Camera-type eye (tissue), 1 donor: ENCODE results near the gene PLXND1. TPM values are rescaled to one million over a fixed set of nuclear protein-coding genes. Genes with fewer than 3 reads are reported as not detected.

Experiments
- total RNA-seq: library from RNA; depleted of rRNA; stranded (reverse); fragments of >200 nt; gene quantifications from one replicate; pipeline ENCODE4 v1.2.3, GENCODE V29; 2014

PLXND1 gene, protein sequence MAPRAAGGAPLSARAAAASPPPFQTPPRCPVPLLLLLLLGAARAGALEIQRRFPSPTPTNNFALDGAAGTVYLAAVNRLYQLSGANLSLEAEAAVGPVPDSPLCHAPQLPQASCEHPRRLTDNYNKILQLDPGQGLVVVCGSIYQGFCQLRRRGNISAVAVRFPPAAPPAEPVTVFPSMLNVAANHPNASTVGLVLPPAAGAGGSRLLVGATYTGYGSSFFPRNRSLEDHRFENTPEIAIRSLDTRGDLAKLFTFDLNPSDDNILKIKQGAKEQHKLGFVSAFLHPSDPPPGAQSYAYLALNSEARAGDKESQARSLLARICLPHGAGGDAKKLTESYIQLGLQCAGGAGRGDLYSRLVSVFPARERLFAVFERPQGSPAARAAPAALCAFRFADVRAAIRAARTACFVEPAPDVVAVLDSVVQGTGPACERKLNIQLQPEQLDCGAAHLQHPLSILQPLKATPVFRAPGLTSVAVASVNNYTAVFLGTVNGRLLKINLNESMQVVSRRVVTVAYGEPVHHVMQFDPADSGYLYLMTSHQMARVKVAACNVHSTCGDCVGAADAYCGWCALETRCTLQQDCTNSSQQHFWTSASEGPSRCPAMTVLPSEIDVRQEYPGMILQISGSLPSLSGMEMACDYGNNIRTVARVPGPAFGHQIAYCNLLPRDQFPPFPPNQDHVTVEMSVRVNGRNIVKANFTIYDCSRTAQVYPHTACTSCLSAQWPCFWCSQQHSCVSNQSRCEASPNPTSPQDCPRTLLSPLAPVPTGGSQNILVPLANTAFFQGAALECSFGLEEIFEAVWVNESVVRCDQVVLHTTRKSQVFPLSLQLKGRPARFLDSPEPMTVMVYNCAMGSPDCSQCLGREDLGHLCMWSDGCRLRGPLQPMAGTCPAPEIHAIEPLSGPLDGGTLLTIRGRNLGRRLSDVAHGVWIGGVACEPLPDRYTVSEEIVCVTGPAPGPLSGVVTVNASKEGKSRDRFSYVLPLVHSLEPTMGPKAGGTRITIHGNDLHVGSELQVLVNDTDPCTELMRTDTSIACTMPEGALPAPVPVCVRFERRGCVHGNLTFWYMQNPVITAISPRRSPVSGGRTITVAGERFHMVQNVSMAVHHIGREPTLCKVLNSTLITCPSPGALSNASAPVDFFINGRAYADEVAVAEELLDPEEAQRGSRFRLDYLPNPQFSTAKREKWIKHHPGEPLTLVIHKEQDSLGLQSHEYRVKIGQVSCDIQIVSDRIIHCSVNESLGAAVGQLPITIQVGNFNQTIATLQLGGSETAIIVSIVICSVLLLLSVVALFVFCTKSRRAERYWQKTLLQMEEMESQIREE (N-terminal part only)
- 114 TPM for total RNA-seq

DNA sequence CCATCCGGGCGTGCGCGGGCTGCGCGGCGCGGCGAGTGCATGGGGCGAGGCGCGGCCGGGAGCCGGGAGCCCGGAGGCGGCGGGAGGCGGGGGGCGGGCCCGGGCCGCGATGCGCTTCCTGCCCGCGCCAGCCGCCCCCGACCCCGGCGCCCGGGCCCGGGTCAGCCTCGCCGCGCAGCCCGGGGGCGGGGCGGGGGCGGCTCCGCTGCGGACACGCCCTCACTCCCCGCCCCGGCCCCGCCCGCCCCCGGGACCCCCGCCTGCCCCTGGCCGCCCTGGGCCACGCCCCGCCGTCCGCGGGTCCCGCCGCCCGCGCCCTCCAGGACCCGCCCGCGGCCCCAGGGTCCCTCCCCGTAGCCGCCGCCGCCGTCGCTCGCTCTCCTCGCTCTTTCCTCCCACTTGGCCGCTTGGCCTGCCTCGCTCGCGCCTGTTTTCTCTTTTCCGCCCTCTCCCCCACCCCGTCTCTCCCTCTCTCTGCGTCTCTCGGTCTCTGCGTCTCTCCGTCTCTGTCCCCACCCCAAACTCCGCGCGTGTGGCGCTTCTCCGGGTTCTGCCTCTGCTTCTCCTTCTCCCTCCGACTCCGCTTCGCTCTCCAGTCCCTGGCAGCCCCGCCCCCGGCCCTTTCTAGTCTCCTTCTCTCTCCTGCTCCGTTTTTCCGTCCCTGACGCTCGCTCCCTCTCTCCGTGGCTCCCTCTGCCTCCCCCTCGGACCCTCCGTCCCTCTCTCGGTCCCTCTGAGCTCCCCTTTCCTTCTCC, at the start of gene PLXND1:
Gene PLXND1 (minus strand): TSS at position 41 of the 755 bp plus-strand sequence. CDS start 37 bp downstream, at position 4.

DNA sequence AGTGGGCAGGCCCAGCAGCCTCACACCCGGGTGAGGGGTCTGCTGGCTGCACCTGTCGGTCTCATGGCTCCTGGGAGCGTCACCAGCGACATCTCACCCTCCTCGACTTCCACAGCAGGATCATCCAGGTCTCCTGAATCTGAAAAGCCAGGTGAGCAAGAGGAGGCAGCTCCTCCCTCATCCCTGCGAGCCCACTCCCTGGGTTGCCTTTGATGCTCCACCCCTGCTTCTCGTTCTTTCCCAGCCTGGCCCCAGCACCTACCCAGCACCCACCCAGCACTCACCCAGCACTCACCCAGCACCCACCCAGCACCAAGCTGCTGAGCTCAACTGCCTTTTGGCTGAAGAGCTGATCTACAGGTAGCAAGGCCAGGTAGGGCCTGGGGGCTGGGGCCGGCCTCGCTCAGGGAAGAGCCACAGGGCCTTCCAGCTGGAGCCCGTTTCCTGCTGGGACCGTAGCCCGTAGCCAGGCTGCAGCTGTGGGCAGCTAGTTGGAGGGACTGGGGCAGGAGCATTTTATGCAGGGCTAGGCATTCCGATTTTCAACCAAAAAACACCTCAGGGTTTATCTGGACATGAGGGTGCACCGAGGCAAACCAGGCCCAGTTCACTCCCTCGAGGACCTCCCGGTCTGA, 63.2 kb downstream of the PLXND1 start, which contains the start of gene H1-8:
Gene H1-8 (plus strand): TSS at position 20 of the 635 bp plus-strand sequence. CDS start 44 bp downstream, at position 64.

DNA sequence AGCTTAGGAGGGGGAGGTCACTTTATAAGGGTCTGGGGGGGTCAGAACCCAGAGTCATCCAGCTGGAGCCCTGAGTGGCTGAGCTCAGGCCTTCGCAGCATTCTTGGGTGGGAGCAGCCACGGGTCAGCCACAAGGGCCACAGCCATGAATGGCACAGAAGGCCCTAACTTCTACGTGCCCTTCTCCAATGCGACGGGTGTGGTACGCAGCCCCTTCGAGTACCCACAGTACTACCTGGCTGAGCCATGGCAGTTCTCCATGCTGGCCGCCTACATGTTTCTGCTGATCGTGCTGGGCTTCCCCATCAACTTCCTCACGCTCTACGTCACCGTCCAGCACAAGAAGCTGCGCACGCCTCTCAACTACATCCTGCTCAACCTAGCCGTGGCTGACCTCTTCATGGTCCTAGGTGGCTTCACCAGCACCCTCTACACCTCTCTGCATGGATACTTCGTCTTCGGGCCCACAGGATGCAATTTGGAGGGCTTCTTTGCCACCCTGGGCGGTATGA, 77.8 kb downstream of the PLXND1 start, which contains the start of gene RHO:
Gene RHO (plus strand): TSS at position 51 of the 512 bp plus-strand sequence. CDS start 95 bp downstream, at position 146.

Other genes starting within 250 kb of the PLXND1 start
- 0.44 TPM for gene EFCAB12, start 178.0 kb downstream of the PLXND1 start, total RNA-seq
- gene MBD4, start 166.7 kb downstream of the PLXND1 start, total RNA-seq: 30.8 TPM
- 52.5 TPM for gene IFT122, start 166.5 kb downstream of the PLXND1 start, total RNA-seq
- 3.0 TPM for gene RHO, start 78.0 kb downstream of the PLXND1 start, total RNA-seq
- not detected for gene H1-8, start 63.5 kb downstream of the PLXND1 start, total RNA-seq